HG03159 (cell line): Measurements from ENCODE around the gene RIMBP3C.
"Not testable (repeated sequence)": the region's sequence is repeated elsewhere in the genome, so short reads cannot be mapped to it uniquely, and the experiment has no call there.

ENCODE experiments used
- ATAC-seq: cut with Tn5 transposase; IDR thresholded peaks from one replicate; pipeline ENCODE4 v1.9.1; 2021; ENCODE audit warnings: mild to moderate bottlenecking, moderate library complexity; ENCODE audit not compliant: unreplicated experiment

Gene RIMBP3C

GRCh38 chr22:21579474-21579851 is 28.2 kb upstream of the RIMBP3C start:
- no peak for ATAC-seq

- no peak for ATAC-seq
These were observed 22.7 kb upstream of the RIMBP3C start for GRCh38 chr22:21573750-21574494.

GRCh38 chr22:21573293-21573734 is 22.1 kb upstream of the RIMBP3C start:
- ATAC-seq = no peak

- no peak for ATAC-seq
These were observed 20.4 kb upstream of the RIMBP3C start for GRCh38 chr22:21571679-21572078.

GRCh38 chr22:21570398-21570797 is 19.1 kb upstream of the RIMBP3C start:
- ATAC-seq = no peak

GRCh38 chr22:21569459-21570170 is 18.4 kb upstream of the RIMBP3C start:
- ATAC-seq = no peak

GRCh38 chr22:21569076-21569427 is 17.8 kb upstream of the RIMBP3C start:
- not testable (repeated sequence) for ATAC-seq

GRCh38 chr22:21568347-21569075 is 17.2 kb upstream of the RIMBP3C start:
- ATAC-seq = no peak

GRCh38 chr22:21567456-21568346 is 16.4 kb upstream of the RIMBP3C start, which contains the start of gene UBE2L3:
Gene UBE2L3 (plus strand): TSS chr22:21567714. CDS start chr22:21567745, 31 bp downstream.
- no peak for ATAC-seq

- no peak for ATAC-seq
These were observed 13.2 kb upstream of the RIMBP3C start for GRCh38 chr22:21564411-21564810.

- ATAC-seq = no peak
These were observed 12.7 kb upstream of the RIMBP3C start for GRCh38 chr22:21563912-21564311.

- not testable (repeated sequence) for ATAC-seq
These were observed 9.4 kb upstream of the RIMBP3C start for GRCh38 chr22:21560657-21561056.

- not testable (repeated sequence) for ATAC-seq
These were observed 8.3 kb upstream of the RIMBP3C start for GRCh38 chr22:21559345-21560125.

- ATAC-seq = not testable (repeated sequence)
These were observed 598 bp downstream of the RIMBP3C start for GRCh38 chr22:21550678-21551047.

GRCh38 chr22:21550008-21550677 is 1.1 kb downstream of the RIMBP3C start:
- ATAC-seq = not testable (repeated sequence)

- ATAC-seq = not testable (repeated sequence)
These were observed 1.7 kb downstream of the RIMBP3C start for GRCh38 chr22:21549558-21549957.

- ATAC-seq = not testable (repeated sequence)
These were observed 6.6 kb downstream of the RIMBP3C start for GRCh38 chr22:21544432-21545322.

- ATAC-seq = not testable (repeated sequence)
These were observed 11.4 kb downstream of the RIMBP3C start for GRCh38 chr22:21539862-21540261.
